SK-N-SH (cell line): ENCODE data around the gene EVA1B. TPM values are rescaled to one million over a fixed set of nuclear protein-coding genes. Genes with fewer than 3 reads are reported as not detected.
A peak's percentile ranks its signal among the peaks of the same experiment; 100 is the strongest.

Source experiments
- CTCF ChIA-PET: fragments of 300-600, 350-600 bp; formaldehyde crosslinking; extraction: SDS; loops from one replicate; lab custom pipeline; 2021; lab: Yijun Ruan, JAX
- POLR2A ChIA-PET: fragments of 350-600 bp; sonication (Branson Sonifier 250); formaldehyde crosslinking; extraction: SDS; loops from one replicate; lab custom pipeline; 2020; ENCODE audit warnings: antibody characterized with exemption, inconsistent platforms; lab: Yijun Ruan, JAX
- DNase-seq: peaks from one replicate; pipeline ENCODE4 v3.0.0; 2012
- H2AFZ ChIP-seq: fragments of 200-600 bp; sonication (generic); 2 replicates; pipeline ENCODE4 v1.8.1; 2016; ENCODE audit warnings: antibody characterized with exemption, mild to moderate bottlenecking, low read depth
- H3F3A ChIP-seq: fragments of 200-600 bp; sonication (generic); replicated peaks from 2 replicates; pipeline ENCODE3; 2016; ENCODE audit warnings: antibody characterized with exemption, mild to moderate bottlenecking; ENCODE audit not compliant: insufficient read depth
- H3K27ac ChIP-seq, 2 experiments: fragments of 200-500 bp in 1 of 2; fragments of 200-600 bp in 1 of 2; sonication (Bioruptor generic) in 1 of 2; sonication (generic), shearing (Covaris generic) in 1 of 2; 2 replicates each; pipeline versions ENCODE4 v1.5.1 to v1.6.1; 2014 to 2016; ENCODE audit warnings: low read depth in 2 of 2, inconsistent platforms in 1 of 2, low read length in 1 of 2, mild to moderate bottlenecking in 1 of 2, mixed read lengths in 1 of 2
- H3K27me3 ChIP-seq: fragments of 200-600 bp; sonication (generic), shearing (Covaris generic); 2 replicates; pipeline ENCODE4 v1.6.1; 2016; ENCODE audit warnings: mixed run types; ENCODE audit not compliant: insufficient read depth
- H3K36me3 ChIP-seq, 2 experiments: fragments of 200-500 bp in 1 of 2; fragments of 200-600 bp in 1 of 2; sonication (Bioruptor generic) in 1 of 2; sonication (generic) in 1 of 2; replicated peaks in 1 of 2; 2 replicates each; pipeline versions ENCODE3 to v1.5.1; 2014 to 2016; ENCODE audit warnings: low read length in 1 of 2, mild to moderate bottlenecking in 1 of 2; ENCODE audit not compliant: insufficient read depth in 2 of 2, control insufficient read depth in 1 of 2
- H3K4me1 ChIP-seq, 2 experiments: fragments of 200-500 bp in 1 of 2; fragments of 200-600 bp in 1 of 2; sonication (Bioruptor generic) in 1 of 2; sonication (generic), shearing (Covaris generic) in 1 of 2; 2 replicates each; pipeline versions ENCODE4 v1.5.1 to v1.6.1; 2014 to 2016; ENCODE audit warnings: low read depth in 1 of 2, low read length in 1 of 2, mixed run types in 1 of 2; ENCODE audit not compliant: insufficient read depth in 2 of 2, control insufficient read depth in 1 of 2
- H3K4me2 ChIP-seq: fragments of 200-600 bp; sonication (generic), shearing (Covaris generic); 2 replicates; pipeline ENCODE4 v1.6.1; 2017; ENCODE audit warnings: mixed run types
- H3K4me3 ChIP-seq, 2 experiments: fragments of 200-500 bp in 1 of 2; fragments of 200-600 bp in 1 of 2; sonication (Bioruptor generic) in 1 of 2; sonication (generic), shearing (Covaris generic) in 1 of 2; 2 replicates each; pipeline versions ENCODE4 v1.5.1 to v1.8.1; 2014 to 2016; ENCODE audit warnings: low read depth in 2 of 2, inconsistent platforms in 1 of 2, low read length in 1 of 2, mild to moderate bottlenecking in 1 of 2, mixed read lengths in 1 of 2, moderate library complexity in 1 of 2
- H3K79me2 ChIP-seq: fragments of 200-600 bp; sonication (generic); 2 replicates; pipeline ENCODE4 v1.8.1; 2017; ENCODE audit warnings: mild to moderate bottlenecking; ENCODE audit not compliant: insufficient read depth
- H3K9ac ChIP-seq: fragments of 200-600 bp; sonication (generic); 2 replicates; pipeline ENCODE4 v1.6.1; 2017; ENCODE audit warnings: mixed run types
- H3K9me2 ChIP-seq: fragments of 200-600 bp; sonication (generic); 2 replicates; pipeline ENCODE4 v1.6.1; 2017; ENCODE audit warnings: mixed run types
- H3K9me3 ChIP-seq: fragments of 200-600 bp; sonication (generic); 2 replicates; pipeline ENCODE4 v1.6.1; 2017; ENCODE audit warnings: mixed run types, mild to moderate bottlenecking, moderate library complexity
- H4K20me1 ChIP-seq: fragments of 200-600 bp; sonication (generic); 2 replicates; pipeline ENCODE4 v1.6.1; 2017; ENCODE audit warnings: mild to moderate bottlenecking, mixed run types; ENCODE audit not compliant: insufficient read depth
- CHD2 ChIP-seq: fragments of 150-350 bp; IDR thresholded peaks from 2 replicates; pipeline ENCODE4 v1.6.1; 2018; ENCODE audit warnings: low read length; ENCODE audit not compliant: partially characterized antibody
- CTCF ChIP-seq: fragments of 200-600 bp; sonication (generic); IDR thresholded peaks from 2 replicates; pipeline ENCODE4 v1.6.1; 2017; ENCODE audit warnings: antibody characterized with exemption, mild to moderate bottlenecking, moderate library complexity
- EP300 ChIP-seq, 2 experiments: IDR thresholded peaks; 2 replicates each; pipeline versions ENCODE4 v1.4.0 to v1.6.1; 2012; ENCODE audit warnings: borderline replicate concordance in 1 of 2, low read depth in 1 of 2, low read length in 1 of 2
- FOSL2 ChIP-seq: IDR thresholded peaks from 2 replicates; pipeline ENCODE4 v1.4.0; 2012; ENCODE audit warnings: low read depth, mild to moderate bottlenecking, moderate library complexity, borderline replicate concordance
- GABPA ChIP-seq: IDR thresholded peaks from 2 replicates; pipeline ENCODE4 v1.4.0; 2012; ENCODE audit warnings: low read depth, mild to moderate bottlenecking
- JUND ChIP-seq: IDR thresholded peaks from 2 replicates; pipeline ENCODE4 v1.4.0; 2012
- MAX ChIP-seq: IDR thresholded peaks from 2 replicates; pipeline ENCODE4 v1.4.0; 2012; ENCODE audit warnings: low read depth
- MEF2A ChIP-seq: IDR thresholded peaks from 2 replicates; pipeline ENCODE4 v1.4.0; 2012; ENCODE audit warnings: low read depth, borderline replicate concordance
- NFIC ChIP-seq: IDR thresholded peaks from 2 replicates; pipeline ENCODE4 v1.4.0; 2012; ENCODE audit warnings: borderline replicate concordance
- PBX3 ChIP-seq: IDR thresholded peaks from 2 replicates; pipeline ENCODE4; 2012
- RCOR1 ChIP-seq: fragments of 150-350 bp; IDR thresholded peaks from 2 replicates; pipeline ENCODE4 v1.6.1; 2017; ENCODE audit warnings: antibody characterized with exemption, low read length
- RFX5 ChIP-seq: IDR thresholded peaks from 2 replicates; pipeline ENCODE4 v1.6.1; 2012; ENCODE audit warnings: mild to moderate bottlenecking, improper control_type of control experiment, low read length
- RXRA ChIP-seq: IDR thresholded peaks from 2 replicates; pipeline ENCODE4 v1.4.0; 2012; ENCODE audit warnings: low read depth, mild to moderate bottlenecking, borderline replicate concordance
- SMC3 ChIP-seq: IDR thresholded peaks from 2 replicates; pipeline ENCODE4 v1.6.1; 2012; ENCODE audit warnings: low read depth, low read length, improper control_type of control experiment
- TCF12 ChIP-seq: IDR thresholded peaks from 2 replicates; pipeline ENCODE4 v1.4.0; 2012
- TEAD4 ChIP-seq: IDR thresholded peaks from 2 replicates; pipeline ENCODE4 v1.4.0; 2012; ENCODE audit warnings: mild to moderate bottlenecking, borderline replicate concordance; ENCODE audit not compliant: insufficient read depth
- WGBS: methylation state at CpG from one replicate; pipeline ENCODE4 v1.1.6; 2017; ENCODE audit warnings: low lambda C conversion rate; 5-methylcytosine and 5-hydroxymethylcytosine counted together
- polyA plus RNA-seq, 3 experiments: library from polyadenylated mRNA; depleted of rRNA; stranded (reverse); fragments of >200 nt; gene quantifications; 2 replicates each; pipeline ENCODE4 v1.2.3, GENCODE V29; 2012
- TF ChIP-seq, protein P1 (sequence below): IDR thresholded peaks from 2 replicates; pipeline ENCODE4 v1.4.0; 2012; ENCODE audit warnings: low read depth, borderline replicate concordance

Gene EVA1B
- polyA plus RNA-seq, 1 of the 3 experiments (the other 2 are of a cell fraction), result 38.9 TPM

DNA sequence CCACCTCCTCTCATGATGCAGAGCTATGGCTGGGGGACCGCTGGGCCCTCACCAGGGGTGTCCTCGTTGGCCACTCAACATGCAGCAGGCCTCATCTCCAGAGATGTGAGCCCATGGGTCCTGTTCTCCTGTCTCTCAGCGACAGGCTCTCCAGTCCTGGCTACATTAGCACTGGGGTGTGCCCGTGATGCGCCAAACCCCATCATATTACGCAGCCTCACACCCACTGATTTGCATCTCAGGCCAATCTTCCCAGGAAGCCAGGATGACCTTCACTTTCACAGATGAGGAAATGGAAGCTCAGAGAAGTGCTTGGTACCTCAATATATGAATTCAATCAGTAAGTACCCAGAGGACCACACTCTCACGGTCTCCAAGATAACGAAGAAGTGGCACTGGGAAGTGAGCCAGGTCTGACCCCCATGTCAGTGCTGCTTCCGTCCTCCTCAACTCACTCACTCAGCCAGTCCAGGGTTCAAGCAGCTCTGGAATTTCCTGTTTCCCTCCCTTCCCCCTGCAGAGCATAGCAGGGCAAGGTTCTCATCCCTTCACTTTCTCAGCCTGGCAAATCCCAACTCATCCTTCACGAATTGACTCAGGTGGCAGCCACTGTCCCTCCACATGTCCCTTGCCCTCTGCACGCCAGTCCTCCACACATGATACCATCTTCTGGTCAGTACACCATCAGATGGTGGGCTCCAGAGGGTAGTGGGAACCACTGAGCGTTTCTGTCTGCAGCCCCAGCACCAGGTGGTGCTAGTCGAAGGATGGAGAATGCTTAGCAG, 28.9 kb upstream of the EVA1B start:
- Histone ChIP-seq H3K4me2 (peak overlapping the region; percentile 80), H3K4me3 (peak overlapping the region in 1 of 2 experiments; percentile 22; a peak in 1 of 4 replicates), H3K36me3 (peaks cover 34 to 45% of the 10 kb centered on the region in 2 experiments), H3K9ac (peak overlapping the region; percentile 86), H3K4me1 (peaks cover 32 to 50% of the 10 kb centered on the region in 2 experiments), H4K20me1 (no peaks in the 10 kb centered on the region), H3K27me3 (no peaks in the 10 kb centered on the region), H3F3A (peaks cover 47% of the 10 kb centered on the region), H3K9me2 (no peaks in the 10 kb centered on the region), H3K9me3 (no peaks in the 10 kb centered on the region), H2AFZ (no peak overlapping the region), H3K27ac (peak overlapping the region; percentile 96 to 100), H3K79me2 (peaks cover 15% of the 10 kb centered on the region)
- CTCF ChIA-PET, result interaction anchor here (0.5 to 7.4 kb wide), 7 partner anchors 9 to 495 kb away, joined by 3 to 86 read pairs (median 5); no protein-coding TSS in a partner anchor
- peak; percentile 21; the same call in 1 of the 2 replicates for TF ChIP-seq FOSL2
- TF ChIP-seq GABPA, result no peak
- TF ChIP-seq PBX3, result peak; percentile 60; the same call in 1 of the 2 replicates
- peak; percentile 92 for TF ChIP-seq RXRA
- peak; percentile 38 for TF ChIP-seq CTCF
- TF ChIP-seq, protein P1, sequence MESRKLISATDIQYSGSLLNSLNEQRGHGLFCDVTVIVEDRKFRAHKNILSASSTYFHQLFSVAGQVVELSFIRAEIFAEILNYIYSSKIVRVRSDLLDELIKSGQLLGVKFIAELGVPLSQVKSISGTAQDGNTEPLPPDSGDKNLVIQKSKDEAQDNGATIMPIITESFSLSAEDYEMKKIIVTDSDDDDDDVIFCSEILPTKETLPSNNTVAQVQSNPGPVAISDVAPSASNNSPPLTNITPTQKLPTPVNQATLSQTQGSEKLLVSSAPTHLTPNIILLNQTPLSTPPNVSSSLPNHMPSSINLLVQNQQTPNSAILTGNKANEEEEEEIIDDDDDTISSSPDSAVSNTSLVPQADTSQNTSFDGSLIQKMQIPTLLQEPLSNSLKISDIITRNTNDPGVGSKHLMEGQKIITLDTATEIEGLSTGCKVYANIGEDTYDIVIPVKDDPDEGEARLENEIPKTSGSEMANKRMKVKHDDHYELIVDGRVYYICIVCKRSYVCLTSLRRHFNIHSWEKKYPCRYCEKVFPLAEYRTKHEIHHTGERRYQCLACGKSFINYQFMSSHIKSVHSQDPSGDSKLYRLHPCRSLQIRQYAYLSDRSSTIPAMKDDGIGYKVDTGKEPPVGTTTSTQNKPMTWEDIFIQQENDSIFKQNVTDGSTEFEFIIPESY, result 0 out of 2 replicates have a peak, but pooled peaks have one; percentile 24
- peak in 1 of 2 experiments; percentile 83; a peak in 1 of 4 replicates for TF ChIP-seq EP300 (IDR thresholded peaks at IDR 0.05; ENCODE audit: borderline replicate concordance in 1 of 2, low read depth in 1 of 2, low read length in 1 of 2)
- peak; percentile 77 for TF ChIP-seq TEAD4
- peak; percentile 25 for TF ChIP-seq MAX
- TF ChIP-seq TCF12, result peak; percentile 77
- TF ChIP-seq JUND, result peak; percentile 37; the same call in 1 of the 2 replicates
- no peak for TF ChIP-seq RFX5
- TF ChIP-seq RCOR1, result no peak
- no peak for TF ChIP-seq SMC3
- TF ChIP-seq NFIC, result peak; percentile 86
- no peak for TF ChIP-seq CHD2
- TF ChIP-seq MEF2A, result no peak
- 51% methylated on average over 9 of the region's 13 CpGs for WGBS
- POLR2A ChIA-PET, result interaction anchor here (0.8 to 2.0 kb wide), 4 partner anchors 8 to 34 kb away, joined by 3 to 10 read pairs (median 4); no protein-coding TSS in a partner anchor
- no peak for DNase-seq
